GM21717 (cell line): ENCODE measurements around the gene NMUR1.

Experiments used
- ATAC-seq: cut with Tn5 transposase; IDR thresholded peaks from one replicate; pipeline ENCODE4 v1.9.1; 2021; ENCODE audit warnings: mild to moderate bottlenecking, moderate library complexity; ENCODE audit not compliant: unreplicated experiment

Gene NMUR1

GRCh38 chr2:231488331-231488730 lies 41.9 kb downstream of the NMUR1 start:
- ATAC-seq, result no peak

GRCh38 chr2:231486851-231487596 lies 43.2 kb downstream of the NMUR1 start:
- ATAC-seq, result no peak

GRCh38 chr2:231483398-231484329 lies 46.6 kb downstream of the NMUR1 start:
- no peak for ATAC-seq

- no peak for ATAC-seq
These were observed 47.3 kb downstream of the NMUR1 start for GRCh38 chr2:231482806-231483391.

GRCh38 chr2:231480781-231481180 lies 49.5 kb downstream of the NMUR1 start:
- ATAC-seq, result no peak

- ATAC-seq, result no peak
These were observed 50.8 kb downstream of the NMUR1 start for GRCh38 chr2:231479455-231479854.

- ATAC-seq, result no peak
These were observed 53.3 kb downstream of the NMUR1 start for GRCh38 chr2:231476920-231477319.

GRCh38 chr2:231475965-231476364 lies 54.3 kb downstream of the NMUR1 start:
- ATAC-seq, result no peak
